Keratinocyte (primary cell): ENCODE data around the gene CCDC15. TPM values are rescaled to one million over a fixed set of nuclear protein-coding genes. Genes with fewer than 3 reads are reported as not detected.

Experiments used
- DNase-seq: peaks from one replicate; pipeline ENCODE4 v3.0.0-alpha.2; 2011; ENCODE audit warnings: low read depth, missing footprints, low spot score
- FAIRE-seq: peaks from 2 replicates; lab custom pipeline; 2011; peaks lifted over from hg19 to GRCh38; lab: Jason Lieb, UNC
- H2AFZ ChIP-seq: 2 replicates; pipeline ENCODE4 v1.6.0; 2012; ENCODE audit warnings: low read length, control low read depth, inconsistent platforms; ENCODE audit not compliant: control insufficient read depth
- H3K27ac ChIP-seq: 2 replicates; pipeline ENCODE4 v1.5.1; 2011; ENCODE audit warnings: low read length; ENCODE audit not compliant: control insufficient read depth, insufficient read depth
- H3K27me3 ChIP-seq: 3 replicates; pipeline ENCODE4 v1.6.0; 2011; ENCODE audit warnings: low read length; ENCODE audit not compliant: control insufficient read depth, insufficient read depth; ENCODE audit errors: extremely low read depth
- H3K36me3 ChIP-seq, 2 experiments: 2 replicates in 1 of 2; 3 replicates in 1 of 2; pipeline ENCODE4 v1.5.1; 2011; ENCODE audit warnings: low read length in 2 of 2, mild to moderate bottlenecking in 1 of 2; ENCODE audit not compliant: control insufficient read depth in 2 of 2, insufficient read depth in 2 of 2; ENCODE audit errors: extremely low read depth in 1 of 2
- H3K4me1 ChIP-seq: 3 replicates; pipeline ENCODE4 v1.5.1; 2011; ENCODE audit warnings: low read length; ENCODE audit not compliant: control insufficient read depth, insufficient read depth; ENCODE audit errors: extremely low read depth
- H3K4me2 ChIP-seq: 3 replicates; pipeline ENCODE4 v1.6.0; 2011; ENCODE audit warnings: low read depth, low read length; ENCODE audit not compliant: control insufficient read depth, insufficient read depth; ENCODE audit errors: extremely low read depth
- H3K4me3 ChIP-seq, 3 experiments: fragments of 200-600 bp in 1 of 3; sonication (generic) in 1 of 3; 2 replicates in 2 of 3; 3 replicates in 1 of 3; pipeline ENCODE4 v1.5.1; 2011 to 2016; ENCODE audit warnings: low read length in 3 of 3, mild to moderate bottlenecking in 3 of 3, control low read depth in 2 of 3, inconsistent platforms in 1 of 3, low read depth in 1 of 3, mixed read lengths in 1 of 3, mixed run types in 1 of 3, moderate library complexity in 1 of 3; ENCODE audit not compliant: control insufficient read depth in 2 of 3, insufficient read depth in 2 of 3; ENCODE audit errors: extremely low read depth in 1 of 3
- H3K79me2 ChIP-seq: 2 replicates; pipeline ENCODE4 v1.6.0; 2012; ENCODE audit warnings: low read length; ENCODE audit not compliant: control insufficient read depth, insufficient read depth
- H3K9ac ChIP-seq: 3 replicates; pipeline ENCODE4 v1.6.0; 2011; ENCODE audit warnings: low read length; ENCODE audit not compliant: control insufficient read depth, insufficient read depth; ENCODE audit errors: extremely low read depth
- H3K9me1 ChIP-seq: 3 replicates; pipeline ENCODE4 v1.6.0; 2011; ENCODE audit warnings: low read length; ENCODE audit not compliant: control insufficient read depth, insufficient read depth; ENCODE audit errors: extremely low read depth
- H3K9me3 ChIP-seq: 2 replicates; pipeline ENCODE4 v1.5.1; 2012; ENCODE audit warnings: low read depth, low read length; ENCODE audit not compliant: control insufficient read depth
- H4K20me1 ChIP-seq: 3 replicates; pipeline ENCODE4 v1.6.0; 2011; ENCODE audit warnings: low read length; ENCODE audit not compliant: control insufficient read depth, insufficient read depth; ENCODE audit errors: extremely low read depth
- CTCF ChIP-seq, 3 experiments: IDR thresholded peaks in 1 of 3; conservative IDR thresholded peaks in 1 of 3; optimal IDR thresholded peaks in 1 of 3; 2 replicates in 2 of 3; 3 replicates in 1 of 3; pipeline versions ENCODE3 to v1.5.1; 2011; ENCODE audit warnings: low read length in 3 of 3, mild to moderate bottlenecking in 3 of 3, moderate library complexity in 2 of 3, control low read depth in 1 of 3, inconsistent platforms in 1 of 3; ENCODE audit not compliant: insufficient read depth in 2 of 3; ENCODE audit errors: extremely low read depth in 1 of 3
- EZH2 ChIP-seq: IDR thresholded peaks from one replicate; pipeline ENCODE4 v1.6.1; 2012; ENCODE audit warnings: inconsistent platforms, mild to moderate bottlenecking, low read length, moderate library complexity
- dilution Hi-C: fragments of 300-500 bp; cut with MboI; formaldehyde crosslinking; loops from one replicate; pipeline ENCODE4 v1.7.0; 2020; ENCODE audit warnings: low sequenced_read_pairs; ENCODE audit not compliant: extremely low pct_ligation_motif_present
- polyA plus RNA-seq, 5 experiments: library from polyadenylated mRNA; depleted of rRNA in 3 of 5; stranded (reverse) in 3 of 5; stranded (forward) in 1 of 5; unstranded in 1 of 5; fragments of >200 nt; gene quantifications; 1 replicate in 1 of 5; 2 replicates in 3 of 5; 3 replicates in 1 of 5; pipeline versions ENCODE4 v1.2.1 to v1.2.3, GENCODE V29; 2011 to 2012; ENCODE audit warnings: missing spikeins in 2 of 5, low read depth in 1 of 5, low replicate concordance in 1 of 5

Gene CCDC15
- polyA plus RNA-seq, 1 donor (not counting 4 experiments of a cell fraction or from before 2014, with no cell fraction given), result 2.0 TPM

GRCh38 chr11:124916370-124916710 lies 37.7 kb upstream of the CCDC15 start:
- DNase-seq (no peak), FAIRE-seq (no peak)
- Histone ChIP-seq H3K79me2 (no peaks in the 10 kb centered on the region), H2AFZ (no peak overlapping the region), H3K9me3 (no peaks in the 10 kb centered on the region), H3K27ac (no peak overlapping the region), H3K36me3 (no peaks in the 10 kb centered on the region), H3K4me1 (no peaks in the 10 kb centered on the region), H4K20me1 (no peaks in the 10 kb centered on the region), H3K9me1 (no peaks in the 10 kb centered on the region), H3K4me2 (no peak overlapping the region), H3K27me3 (peaks cover 5% of the 10 kb centered on the region), H3K4me3 (no peak overlapping the region), H3K9ac (no peak overlapping the region)
- dilution Hi-C loops, result no loop called here
- no peak for TF ChIP-seq CTCF (optimal IDR thresholded peaks at IDR 0.05 in 1 of 3, IDR thresholded peaks at IDR 0.05 in 1 of 3, conservative IDR thresholded peaks at IDR 0.05 in 1 of 3; ENCODE audit: extremely low read depth in 1 of 3, insufficient read depth in 2 of 3, low read length in 3 of 3)
- TF ChIP-seq EZH2, result no peak

- dilution Hi-C loops, result no loop called here
- DNase-seq, result no peak
These were observed 36.8 kb upstream of the CCDC15 start for GRCh38 chr11:124917115-124917637.

More at GRCh38 chr11:124917115-124917637, 36.8 kb upstream of the CCDC15 start:
- no peaks in the 10 kb centered on the region for H3K9me1 ChIP-seq
- H3K27me3 ChIP-seq, result peaks cover 12% of the 10 kb centered on the region
- no peaks in the 10 kb centered on the region for H3K36me3 ChIP-seq
- H3K9me3 ChIP-seq, result no peaks in the 10 kb centered on the region
- no peak overlapping the region for H2AFZ ChIP-seq
- no peak for FAIRE-seq
- no peak overlapping the region for H3K4me3 ChIP-seq
- TF ChIP-seq EZH2 (no peak), CTCF (optimal IDR thresholded peaks at IDR 0.05 in 1 of 3, IDR thresholded peaks at IDR 0.05 in 1 of 3, conservative IDR thresholded peaks at IDR 0.05 in 1 of 3; ENCODE audit: extremely low read depth in 1 of 3, insufficient read depth in 2 of 3, low read length in 3 of 3) (peak in 1 of 3 experiments; percentile 10)
- no peak overlapping the region for H3K9ac ChIP-seq
- H4K20me1 ChIP-seq, result no peaks in the 10 kb centered on the region
- no peak overlapping the region for H3K27ac ChIP-seq
- no peaks in the 10 kb centered on the region for H3K79me2 ChIP-seq
- no peak overlapping the region for H3K4me2 ChIP-seq
- H3K4me1 ChIP-seq, result no peaks in the 10 kb centered on the region
